RWPE2 (cell line): ENCODE results near the gene MPZL1.

Source experiments
- ATAC-seq: fragments of 200-7000 bp; cut with Tn5 transposase; 3 replicates; pipeline ENCODE4 v1.9.1; 2021; ENCODE audit warnings: low read depth
- DNase-seq: peaks from one replicate; pipeline ENCODE4 v3.0.0-alpha.2; 2020; ENCODE audit warnings: low spot score
- H3K27ac ChIP-seq: fragments of 450-650 bp; 2 replicates; pipeline ENCODE4 v1.5.1; 2017; ENCODE audit warnings: mild to moderate bottlenecking; ENCODE audit not compliant: poor library complexity, severe bottlenecking
- H3K27me3 ChIP-seq: fragments of 250-450 bp; sonication (Bioruptor Pico); 2 replicates; pipeline ENCODE4 v1.5.1; 2021; ENCODE audit warnings: mild to moderate bottlenecking, moderate library complexity; ENCODE audit not compliant: insufficient read depth, poor library complexity, severe bottlenecking
- H3K36me3 ChIP-seq: fragments of 250-450 bp; sonication (Bioruptor Pico); 2 replicates; pipeline ENCODE4 v1.5.1; 2020; ENCODE audit warnings: low read depth, mild to moderate bottlenecking, moderate library complexity
- H3K4me1 ChIP-seq: fragments of 250-450 bp; sonication (Bioruptor Pico); 2 replicates; pipeline ENCODE4 v1.5.1; 2021; ENCODE audit warnings: mild to moderate bottlenecking, moderate library complexity; ENCODE audit not compliant: insufficient read depth, poor library complexity, severe bottlenecking
- H3K4me3 ChIP-seq: fragments of 250-450 bp; sonication (Bioruptor Pico); 2 replicates; pipeline ENCODE4 v1.5.1; 2021; ENCODE audit warnings: mild to moderate bottlenecking, moderate library complexity; ENCODE audit not compliant: severe bottlenecking
- H3K9me3 ChIP-seq: fragments of 250-450 bp; sonication (Bioruptor Pico); 2 replicates; pipeline ENCODE4 v1.5.1; 2021; ENCODE audit warnings: mild to moderate bottlenecking, moderate library complexity; ENCODE audit not compliant: severe bottlenecking
- TF ChIP-seq, protein P1 (sequence below): fragments of 450-650 bp; IDR thresholded peaks from one replicate; pipeline ENCODE4 v1.5.1; 2017; ENCODE audit warnings: mild to moderate bottlenecking, moderate library complexity; ENCODE audit not compliant: poor library complexity, severe bottlenecking

MPZL1 gene

DNA sequence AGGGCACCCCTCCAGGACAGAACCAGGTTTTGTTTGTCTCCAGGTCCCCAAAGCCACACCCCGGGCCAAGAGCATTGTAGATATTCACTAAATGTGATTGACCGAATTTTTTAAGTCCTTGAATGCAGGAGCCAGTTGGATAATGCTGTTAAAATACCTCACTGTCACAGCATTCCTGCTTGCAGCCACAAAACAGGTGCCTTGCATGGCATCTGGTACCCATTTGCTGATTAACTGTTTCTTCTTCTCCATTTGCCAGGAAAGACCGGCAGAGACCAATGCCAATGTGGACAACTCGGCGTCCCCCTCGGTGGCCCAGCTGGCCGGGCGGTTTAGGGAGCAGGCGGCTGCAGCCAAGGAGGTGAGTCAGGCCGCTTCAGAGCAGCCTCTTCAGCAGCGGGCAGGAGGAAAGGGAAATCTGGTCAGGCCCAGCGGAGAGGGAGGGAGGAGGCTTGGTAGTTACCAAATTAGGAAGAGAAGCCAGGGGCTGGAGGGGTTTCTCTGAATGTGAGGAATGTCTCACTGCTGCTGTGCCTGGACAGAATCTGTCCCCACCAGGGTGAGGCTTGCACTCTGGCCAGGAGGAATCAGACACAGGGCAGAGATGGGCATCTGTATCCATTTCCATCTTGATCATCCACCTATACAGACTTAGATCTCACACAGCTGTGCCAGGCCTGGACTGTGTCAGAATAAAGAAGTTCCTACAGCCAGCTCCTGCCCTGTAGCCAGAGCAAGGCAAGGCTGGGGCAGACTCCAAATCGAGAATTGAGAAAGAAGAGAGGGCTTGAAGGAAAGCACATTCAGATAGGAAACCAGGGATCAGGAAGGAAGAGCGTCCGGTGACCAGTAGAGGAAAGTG is 37.9 kb upstream of the MPZL1 start:
- no peak for DNase-seq
- Histone ChIP-seq H3K9me3 (no peaks in the 10 kb centered on the region), H3K4me1 (peaks cover 3% of the 10 kb centered on the region), H3K36me3 (no peaks in the 10 kb centered on the region), H3K4me3 (no peak overlapping the region), H3K27ac (no peak overlapping the region), H3K27me3 (no peaks in the 10 kb centered on the region)
- ATAC-seq: no peak
- TF ChIP-seq, protein P1, sequence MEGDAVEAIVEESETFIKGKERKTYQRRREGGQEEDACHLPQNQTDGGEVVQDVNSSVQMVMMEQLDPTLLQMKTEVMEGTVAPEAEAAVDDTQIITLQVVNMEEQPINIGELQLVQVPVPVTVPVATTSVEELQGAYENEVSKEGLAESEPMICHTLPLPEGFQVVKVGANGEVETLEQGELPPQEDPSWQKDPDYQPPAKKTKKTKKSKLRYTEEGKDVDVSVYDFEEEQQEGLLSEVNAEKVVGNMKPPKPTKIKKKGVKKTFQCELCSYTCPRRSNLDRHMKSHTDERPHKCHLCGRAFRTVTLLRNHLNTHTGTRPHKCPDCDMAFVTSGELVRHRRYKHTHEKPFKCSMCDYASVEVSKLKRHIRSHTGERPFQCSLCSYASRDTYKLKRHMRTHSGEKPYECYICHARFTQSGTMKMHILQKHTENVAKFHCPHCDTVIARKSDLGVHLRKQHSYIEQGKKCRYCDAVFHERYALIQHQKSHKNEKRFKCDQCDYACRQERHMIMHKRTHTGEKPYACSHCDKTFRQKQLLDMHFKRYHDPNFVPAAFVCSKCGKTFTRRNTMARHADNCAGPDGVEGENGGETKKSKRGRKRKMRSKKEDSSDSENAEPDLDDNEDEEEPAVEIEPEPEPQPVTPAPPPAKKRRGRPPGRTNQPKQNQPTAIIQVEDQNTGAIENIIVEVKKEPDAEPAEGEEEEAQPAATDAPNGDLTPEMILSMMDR: no peak

DNA sequence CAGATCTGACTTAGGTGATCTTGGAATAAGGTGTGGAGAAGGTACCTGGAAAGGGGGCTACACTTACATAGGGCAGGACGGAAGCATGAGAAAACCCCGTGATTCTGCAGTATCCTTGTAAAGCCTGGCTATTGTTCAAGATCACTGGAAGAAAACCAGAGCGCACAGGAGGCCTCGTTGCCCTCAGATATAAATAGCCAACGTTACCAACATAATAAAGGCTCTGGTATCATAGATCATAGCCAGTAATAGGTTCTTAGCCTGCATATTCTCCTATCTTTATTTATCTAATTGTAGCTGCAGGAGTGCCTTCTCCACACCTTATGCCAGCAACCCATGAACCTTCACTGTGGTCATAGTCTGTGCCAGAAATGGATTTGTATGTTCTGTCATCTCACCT is 35.9 kb upstream of the MPZL1 start:
- TF ChIP-seq, protein P1: no peak
- Histone ChIP-seq H3K4me1 (peaks cover 3% of the 10 kb centered on the region), H3K27ac (no peak overlapping the region), H3K9me3 (no peaks in the 10 kb centered on the region), H3K36me3 (no peaks in the 10 kb centered on the region), H3K27me3 (no peaks in the 10 kb centered on the region), H3K4me3 (no peak overlapping the region)
- DNase-seq: no peak
- no peak for ATAC-seq

DNA sequence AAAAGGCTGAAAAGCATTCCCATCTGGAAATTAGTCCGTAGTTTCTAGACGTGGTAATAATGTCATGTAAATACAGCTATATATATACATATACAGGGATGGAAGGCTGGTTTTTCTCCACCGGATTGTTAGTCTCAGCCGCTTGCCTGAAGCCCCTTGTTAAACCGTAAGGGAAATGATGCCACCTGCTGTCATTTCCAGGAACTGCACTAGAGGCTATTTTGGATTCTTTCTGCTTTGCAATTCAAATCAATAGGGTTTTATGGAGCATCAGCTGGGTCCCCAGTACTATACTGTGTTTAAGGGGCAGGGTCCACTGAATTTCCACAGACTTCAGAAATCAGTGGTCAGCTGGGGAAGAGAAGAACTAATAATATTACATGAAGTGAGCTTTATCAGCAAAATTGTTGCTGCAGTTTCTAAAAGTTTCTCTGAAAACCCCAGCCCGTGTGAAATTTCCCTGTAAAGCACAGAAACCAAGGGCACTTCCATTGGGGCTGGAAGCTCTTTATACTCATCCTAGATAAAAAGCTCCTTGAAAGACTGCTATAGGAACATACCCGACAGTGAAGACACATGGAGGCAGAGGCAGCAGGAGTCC is 33.8 kb upstream of the MPZL1 start:
- Histone ChIP-seq H3K27ac (no peak overlapping the region), H3K27me3 (no peaks in the 10 kb centered on the region), H3K4me3 (no peak overlapping the region), H3K36me3 (no peaks in the 10 kb centered on the region), H3K4me1 (peaks cover 3% of the 10 kb centered on the region), H3K9me3 (no peaks in the 10 kb centered on the region)
- DNase-seq (no peak), ATAC-seq (peak; percentile 53; the same call in 2 of the 3 replicates)
- TF ChIP-seq, protein P1: peak; percentile 88

DNA sequence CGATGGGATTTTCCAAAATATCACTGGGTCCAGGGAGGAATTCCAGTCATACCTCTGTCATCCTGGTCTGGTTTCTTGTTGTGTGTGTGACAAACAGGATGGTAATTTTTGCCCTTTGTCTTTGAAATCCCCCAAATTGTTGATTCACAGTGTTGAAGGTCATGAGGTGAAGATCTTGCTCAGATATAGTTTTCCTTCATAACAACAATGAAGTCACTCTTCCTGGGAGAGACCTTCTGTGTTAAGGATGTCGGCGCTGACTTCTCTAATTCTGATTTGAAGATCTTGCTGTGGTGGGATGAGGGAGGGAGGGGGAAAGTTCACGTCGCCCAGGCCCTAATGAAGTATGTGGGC is 32.2 kb upstream of the MPZL1 start:
- Histone ChIP-seq H3K4me3 (no peak overlapping the region), H3K36me3 (no peaks in the 10 kb centered on the region), H3K27ac (no peak overlapping the region), H3K9me3 (no peaks in the 10 kb centered on the region), H3K4me1 (peaks cover 3% of the 10 kb centered on the region), H3K27me3 (no peaks in the 10 kb centered on the region)
- ATAC-seq: no peak
- no peak for DNase-seq
- TF ChIP-seq, protein P1: no peak

DNA sequence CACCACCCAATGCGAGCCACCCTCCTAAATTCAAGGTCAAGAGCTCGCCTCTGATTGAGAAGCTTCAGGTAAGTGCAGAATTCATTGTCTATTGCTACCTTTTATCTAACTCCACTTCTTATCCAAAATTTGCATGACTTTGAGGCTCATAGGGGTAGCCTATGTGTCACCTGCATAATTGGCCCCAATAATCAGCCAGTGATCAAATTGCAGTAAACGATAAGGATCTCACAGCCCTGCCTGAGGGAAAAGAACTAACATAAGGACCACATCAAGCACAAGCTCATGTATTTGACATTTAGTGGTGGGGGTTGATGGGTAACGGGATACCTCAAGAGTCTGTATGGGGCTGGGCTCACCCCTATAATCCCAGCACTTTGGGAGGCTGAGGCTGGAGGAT is 31.7 kb upstream of the MPZL1 start:
- no peak overlapping the region for H3K27ac ChIP-seq
- peaks cover 3% of the 10 kb centered on the region for H3K4me1 ChIP-seq
- no peaks in the 10 kb centered on the region for H3K9me3 ChIP-seq
- TF ChIP-seq, protein P1: no peak
- ATAC-seq (no peak), DNase-seq (no peak)
- H3K4me3 ChIP-seq: no peak overlapping the region
- H3K27me3 ChIP-seq: no peaks in the 10 kb centered on the region
- no peaks in the 10 kb centered on the region for H3K36me3 ChIP-seq
